Measurements from ENCODE around the gene BCAT1. TPM values are rescaled to one million over a fixed set of nuclear protein-coding genes. Genes with fewer than 3 reads are reported as not detected.

The BCAT1 gene
- total RNA-seq, 2 experiments from 2014 or later, result 11.6 to 15.8 TPM

- ATAC-seq (ENCODE audit: low read depth) (no peak), DNase-seq (no peak)
- no peaks in the 10 kb centered on the region for H3K9me3 Mint-ChIP-seq
- H3K4me3 Mint-ChIP-seq, result no peak overlapping the region
- no peaks in the 10 kb centered on the region for H3K27me3 Mint-ChIP-seq
- H3K27ac Mint-ChIP-seq, result no peak overlapping the region
- POLR2A ChIA-PET, result no interaction called here
- no peaks in the 10 kb centered on the region for H3K36me3 Mint-ChIP-seq
- H3K4me1 Mint-ChIP-seq, result no peaks in the 10 kb centered on the region
Measured at GRCh38 chr12:24777359-24777758, 171.5 kb downstream of the BCAT1 start.

GRCh38 chr12:24776861-24777260, 172.0 kb downstream of the BCAT1 start:
- POLR2A ChIA-PET, result no interaction called here

GRCh38 chr12:24775073-24775472, 173.8 kb downstream of the BCAT1 start:
- H3K27me3 Mint-ChIP-seq, result peaks cover 3% of the 10 kb centered on the region
- DNase-seq, result no peak
- H3K36me3 Mint-ChIP-seq, result no peaks in the 10 kb centered on the region
- no peak for ATAC-seq (ENCODE audit: low read depth)
- H3K9me3 Mint-ChIP-seq, result no peaks in the 10 kb centered on the region
- POLR2A ChIA-PET, result no interaction called here
- H3K4me3 Mint-ChIP-seq, result no peak overlapping the region
- H3K4me1 Mint-ChIP-seq, result no peaks in the 10 kb centered on the region
- H3K27ac Mint-ChIP-seq, result no peak overlapping the region

More at GRCh38 chr12:24776861-24777260, 172.0 kb downstream of the BCAT1 start:
- H3K9me3 Mint-ChIP-seq, result no peaks in the 10 kb centered on the region
- DNase-seq (no peak), ATAC-seq (ENCODE audit: low read depth) (no peak)
- no peak overlapping the region for H3K4me3 Mint-ChIP-seq
- H3K36me3 Mint-ChIP-seq, result no peaks in the 10 kb centered on the region
- H3K27ac Mint-ChIP-seq, result no peak overlapping the region
- H3K27me3 Mint-ChIP-seq, result no peaks in the 10 kb centered on the region
- H3K4me1 Mint-ChIP-seq, result no peaks in the 10 kb centered on the region

GRCh38 chr12:24773996-24774395, 174.9 kb downstream of the BCAT1 start:
- no peak overlapping the region for H3K27ac Mint-ChIP-seq
- H3K36me3 Mint-ChIP-seq, result no peaks in the 10 kb centered on the region
- ATAC-seq (ENCODE audit: low read depth) (no peak), DNase-seq (no peak)
- POLR2A ChIA-PET, result no interaction called here
- peaks cover 3% of the 10 kb centered on the region for H3K27me3 Mint-ChIP-seq
- no peaks in the 10 kb centered on the region for H3K4me1 Mint-ChIP-seq
- H3K9me3 Mint-ChIP-seq, result no peaks in the 10 kb centered on the region
- H3K4me3 Mint-ChIP-seq, result no peak overlapping the region

GRCh38 chr12:24772813-24773212, 176.1 kb downstream of the BCAT1 start:
- H3K4me3 Mint-ChIP-seq, result no peak overlapping the region
- no peaks in the 10 kb centered on the region for H3K4me1 Mint-ChIP-seq
- no peak for DNase-seq
- POLR2A ChIA-PET, result no interaction called here
- no peak for ATAC-seq (ENCODE audit: low read depth)
- peaks cover 3% of the 10 kb centered on the region for H3K27me3 Mint-ChIP-seq
- no peaks in the 10 kb centered on the region for H3K36me3 Mint-ChIP-seq
- no peak overlapping the region for H3K27ac Mint-ChIP-seq
- no peaks in the 10 kb centered on the region for H3K9me3 Mint-ChIP-seq

GRCh38 chr12:24770821-24771220, 178.1 kb downstream of the BCAT1 start:
- ATAC-seq (ENCODE audit: low read depth), result no peak

GRCh38 chr12:24770334-24770733, 178.6 kb downstream of the BCAT1 start:
- POLR2A ChIA-PET, result no interaction called here
- no peak for DNase-seq
- H3K9me3 Mint-ChIP-seq, result no peaks in the 10 kb centered on the region
- H3K4me1 Mint-ChIP-seq, result no peaks in the 10 kb centered on the region
- H3K36me3 Mint-ChIP-seq, result no peaks in the 10 kb centered on the region
- H3K4me3 Mint-ChIP-seq, result no peak overlapping the region
- no peak overlapping the region for H3K27ac Mint-ChIP-seq
- H3K27me3 Mint-ChIP-seq, result peaks cover 5% of the 10 kb centered on the region
- ATAC-seq (ENCODE audit: low read depth), result no peak

More at GRCh38 chr12:24770821-24771220, 178.1 kb downstream of the BCAT1 start:
- no peak overlapping the region for H3K4me3 Mint-ChIP-seq
- no peak for DNase-seq
- no peaks in the 10 kb centered on the region for H3K4me1 Mint-ChIP-seq
- peaks cover 5% of the 10 kb centered on the region for H3K27me3 Mint-ChIP-seq
- H3K27ac Mint-ChIP-seq, result no peak overlapping the region
- no peaks in the 10 kb centered on the region for H3K9me3 Mint-ChIP-seq
- no peaks in the 10 kb centered on the region for H3K36me3 Mint-ChIP-seq
- POLR2A ChIA-PET, result no interaction called here

- no peak for ATAC-seq (ENCODE audit: low read depth)
- POLR2A ChIA-PET, result no interaction called here
- Mint-ChIP-seq H3K27me3 (peaks cover 10% of the 10 kb centered on the region), H3K4me3 (no peak overlapping the region), H3K27ac (no peak overlapping the region), H3K9me3 (no peaks in the 10 kb centered on the region), H3K36me3 (no peaks in the 10 kb centered on the region), H3K4me1 (no peaks in the 10 kb centered on the region)
- DNase-seq, result no peak
Measured at GRCh38 chr12:24769682-24770081, 179.2 kb downstream of the BCAT1 start.

- POLR2A ChIA-PET, result no interaction called here
- H3K27me3 Mint-ChIP-seq, result peaks cover 10% of the 10 kb centered on the region
- H3K4me1 Mint-ChIP-seq, result no peaks in the 10 kb centered on the region
- H3K27ac Mint-ChIP-seq, result no peak overlapping the region
- H3K4me3 Mint-ChIP-seq, result no peak overlapping the region
- no peak for ATAC-seq (ENCODE audit: low read depth)
- H3K36me3 Mint-ChIP-seq, result no peaks in the 10 kb centered on the region
- no peaks in the 10 kb centered on the region for H3K9me3 Mint-ChIP-seq
- no peak for DNase-seq
Measured at GRCh38 chr12:24768415-24768814, 180.5 kb downstream of the BCAT1 start.

- POLR2A ChIA-PET, result no interaction called here
- no peaks in the 10 kb centered on the region for H3K9me3 Mint-ChIP-seq
- no peaks in the 10 kb centered on the region for H3K36me3 Mint-ChIP-seq
- no peaks in the 10 kb centered on the region for H3K4me1 Mint-ChIP-seq
- no peak overlapping the region for H3K4me3 Mint-ChIP-seq
- DNase-seq, result no peak
- H3K27me3 Mint-ChIP-seq, result peaks cover 10% of the 10 kb centered on the region
- no peak for ATAC-seq (ENCODE audit: low read depth)
- no peak overlapping the region for H3K27ac Mint-ChIP-seq
Measured at GRCh38 chr12:24767016-24767415, 181.9 kb downstream of the BCAT1 start.

GRCh38 chr12:24764712-24765111, 184.2 kb downstream of the BCAT1 start:
- Mint-ChIP-seq H3K9me3 (no peaks in the 10 kb centered on the region), H3K4me3 (no peak overlapping the region), H3K27me3 (peaks cover 7% of the 10 kb centered on the region), H3K27ac (no peak overlapping the region), H3K36me3 (no peaks in the 10 kb centered on the region), H3K4me1 (no peaks in the 10 kb centered on the region)
- POLR2A ChIA-PET, result no interaction called here
- DNase-seq, result no peak
- ATAC-seq (ENCODE audit: low read depth), result no peak

- Mint-ChIP-seq H3K4me1 (no peaks in the 10 kb centered on the region), H3K36me3 (no peaks in the 10 kb centered on the region), H3K9me3 (no peaks in the 10 kb centered on the region), H3K27me3 (peaks cover 5% of the 10 kb centered on the region), H3K4me3 (no peak overlapping the region), H3K27ac (no peak overlapping the region)
- POLR2A ChIA-PET, result no interaction called here
- DNase-seq, result no peak
- no peak for ATAC-seq (ENCODE audit: low read depth)
Measured at GRCh38 chr12:24760606-24761378, 188.1 kb downstream of the BCAT1 start.

- no peak for DNase-seq
- Mint-ChIP-seq H3K36me3 (no peaks in the 10 kb centered on the region), H3K4me3 (no peak overlapping the region), H3K27me3 (peaks cover 5% of the 10 kb centered on the region), H3K27ac (no peak overlapping the region), H3K4me1 (no peaks in the 10 kb centered on the region), H3K9me3 (no peaks in the 10 kb centered on the region)
- ATAC-seq (ENCODE audit: low read depth), result no peak
- POLR2A ChIA-PET, result no interaction called here
Measured at GRCh38 chr12:24760162-24760561, 188.7 kb downstream of the BCAT1 start.
